ENCODE results near the gene FAM107A. TPM values are rescaled to one million over a fixed set of nuclear protein-coding genes. Genes with fewer than 3 reads are reported as not detected.

FAM107A gene
- polyA plus RNA-seq, 3 donors = not detected

DNA sequence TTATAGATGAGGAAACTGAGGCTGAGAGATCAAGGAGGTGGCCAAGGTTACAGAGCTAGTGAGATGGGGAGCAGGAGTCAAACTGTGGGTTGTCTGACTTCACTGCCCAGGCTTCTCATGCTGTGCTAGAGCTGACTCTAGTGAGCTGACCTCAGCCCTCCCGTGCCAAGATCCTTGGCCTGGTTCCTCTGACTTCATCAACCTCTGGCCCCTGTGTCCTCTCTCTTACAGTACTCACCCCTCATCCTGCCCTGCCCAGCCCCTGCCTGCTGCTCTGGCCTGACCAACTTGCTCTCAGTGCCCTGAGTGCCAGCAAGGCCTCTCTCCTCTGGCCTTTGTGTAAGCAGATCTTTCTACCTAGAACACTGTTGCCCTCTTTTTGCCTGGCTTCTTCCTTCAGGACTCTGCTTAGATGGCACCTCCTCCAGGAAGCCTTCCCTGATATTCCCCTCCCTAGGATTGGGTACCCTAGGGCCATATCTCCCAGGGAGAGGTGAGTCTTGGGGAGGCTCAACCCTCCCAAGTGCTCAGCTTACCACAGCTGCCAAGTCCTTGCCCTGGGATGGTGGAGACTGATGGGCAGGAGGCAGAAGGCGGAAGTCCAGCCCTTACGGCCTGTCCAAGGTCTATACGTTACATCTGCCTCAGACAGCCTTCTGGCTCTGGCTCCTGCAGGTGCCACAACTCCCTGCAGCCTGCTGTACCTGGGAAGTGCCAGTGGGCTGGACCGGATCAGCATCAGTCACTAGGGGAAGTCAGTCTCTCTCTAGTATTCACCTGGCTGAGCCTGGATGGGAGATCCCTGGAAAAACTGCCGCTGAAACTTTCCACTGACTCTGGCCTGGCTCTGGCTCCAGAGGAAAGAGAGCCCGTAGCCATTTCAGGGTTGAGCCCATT, 36.3 kb upstream of the FAM107A start:
- Mint-ChIP-seq H3K27me3 (ENCODE audit: low read depth in 3 of 3) (peaks cover 0 to 7% (median 6%) of the 10 kb centered on the region in 3 donors), H3K9me3 (peaks cover 0 to 2% (median 0%) of the 10 kb centered on the region in 7 donors)
- intact Hi-C loops (cut with micrococcal nuclease) = no loop called here

DNA sequence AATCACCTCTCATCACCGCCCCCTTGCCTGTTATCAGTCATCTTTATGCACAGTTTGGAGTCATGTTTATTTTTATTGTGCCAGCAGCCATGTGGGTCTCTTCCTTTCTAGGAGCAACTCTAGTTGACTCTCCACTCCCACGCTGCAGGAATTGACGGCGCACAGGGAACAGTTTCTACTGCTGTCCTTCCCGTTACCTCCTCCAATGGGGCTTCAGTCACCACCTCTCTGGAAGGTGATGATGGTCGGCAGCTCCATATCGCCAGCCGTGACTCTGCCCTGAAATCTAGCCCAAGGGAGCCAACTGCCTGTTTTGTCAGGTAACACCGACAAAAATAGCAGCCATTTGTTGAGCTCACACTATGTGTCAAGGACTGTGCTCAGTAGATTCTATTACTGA, 35.6 kb upstream of the FAM107A start:
- Histone ChIP-seq H3K27me3 (ENCODE audit: control insufficient read depth in 2 of 2, insufficient read depth in 2 of 2, low read length in 2 of 2) (no peaks in the 10 kb centered on the region), H3K4me3 (replicated peaks in 1 of 3; ENCODE audit: low read depth in 2 of 3, low read length in 3 of 3) (no peak overlapping the region), H2AFZ (ENCODE audit: insufficient read depth, low read depth, low read length, poor library complexity, severe bottlenecking) (no peak overlapping the region), H3K9me3 (replicated peaks in 1 of 2; ENCODE audit: control insufficient read depth in 1 of 2, insufficient read depth in 1 of 2, low read length in 2 of 2) (no peaks in the 10 kb centered on the region), H3K27ac (ENCODE audit: low read depth in 1 of 2, low read length in 2 of 2) (no peak overlapping the region), H3K4me1 (ENCODE audit: control insufficient read depth in 1 of 2, insufficient read depth in 2 of 2, low read length in 2 of 2) (no peaks in the 10 kb centered on the region), H3K9ac (ENCODE audit: insufficient read depth, low read length, poor library complexity, severe bottlenecking) (no peak overlapping the region), H3K4me2 (replicated peaks; ENCODE audit: extremely low read depth, low read length, poor library complexity, severe bottlenecking) (no peak overlapping the region), H3K79me2 (ENCODE audit: insufficient read depth, low read length) (no peaks in the 10 kb centered on the region), H4K20me1 (ENCODE audit: insufficient read depth, low read length) (no peaks in the 10 kb centered on the region), H3K36me3 (replicated peaks in 1 of 2; ENCODE audit: control insufficient read depth in 1 of 2, insufficient read depth in 2 of 2, low read length in 2 of 2) (no peaks in the 10 kb centered on the region)
- WGBS (ENCODE audit: insufficient coverage) = 100% methylated on average over 3 of the region's 9 CpGs
- H3K4me3 Mint-ChIP-seq = no peak overlapping the region
- no peak for DNase-seq
- H3K36me3 Mint-ChIP-seq = no peaks in the 10 kb centered on the region
- H3K4me1 Mint-ChIP-seq = peaks cover 2% of the 10 kb centered on the region
- peaks cover 0 to 2% (median 0%) of the 10 kb centered on the region in 7 donors for H3K9me3 Mint-ChIP-seq
- H3K27me3 Mint-ChIP-seq (ENCODE audit: low read depth in 3 of 3) = peaks cover 0 to 7% (median 6%) of the 10 kb centered on the region in 3 donors
- intact Hi-C loops (cut with micrococcal nuclease) = no loop called here
- TF ChIP-seq, protein P1, sequence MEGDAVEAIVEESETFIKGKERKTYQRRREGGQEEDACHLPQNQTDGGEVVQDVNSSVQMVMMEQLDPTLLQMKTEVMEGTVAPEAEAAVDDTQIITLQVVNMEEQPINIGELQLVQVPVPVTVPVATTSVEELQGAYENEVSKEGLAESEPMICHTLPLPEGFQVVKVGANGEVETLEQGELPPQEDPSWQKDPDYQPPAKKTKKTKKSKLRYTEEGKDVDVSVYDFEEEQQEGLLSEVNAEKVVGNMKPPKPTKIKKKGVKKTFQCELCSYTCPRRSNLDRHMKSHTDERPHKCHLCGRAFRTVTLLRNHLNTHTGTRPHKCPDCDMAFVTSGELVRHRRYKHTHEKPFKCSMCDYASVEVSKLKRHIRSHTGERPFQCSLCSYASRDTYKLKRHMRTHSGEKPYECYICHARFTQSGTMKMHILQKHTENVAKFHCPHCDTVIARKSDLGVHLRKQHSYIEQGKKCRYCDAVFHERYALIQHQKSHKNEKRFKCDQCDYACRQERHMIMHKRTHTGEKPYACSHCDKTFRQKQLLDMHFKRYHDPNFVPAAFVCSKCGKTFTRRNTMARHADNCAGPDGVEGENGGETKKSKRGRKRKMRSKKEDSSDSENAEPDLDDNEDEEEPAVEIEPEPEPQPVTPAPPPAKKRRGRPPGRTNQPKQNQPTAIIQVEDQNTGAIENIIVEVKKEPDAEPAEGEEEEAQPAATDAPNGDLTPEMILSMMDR (IDR thresholded peaks at IDR 0.05) = no peak
- H3K27ac Mint-ChIP-seq = no peak overlapping the region

More for the DNA sequence above, 36.3 kb upstream of the FAM107A start:
- TF ChIP-seq, protein P1 (IDR thresholded peaks at IDR 0.05) = no peak
- no peaks in the 10 kb centered on the region for H3K36me3 ChIP-seq (replicated peaks in 1 of 2; ENCODE audit: control insufficient read depth in 1 of 2, insufficient read depth in 2 of 2, low read length in 2 of 2)
- H3K4me2 ChIP-seq (replicated peaks; ENCODE audit: extremely low read depth, low read length, poor library complexity, severe bottlenecking) = no peak overlapping the region
- H3K4me1 Mint-ChIP-seq = peaks cover 2% of the 10 kb centered on the region
- 83% methylated on average over 7 of the region's 7 CpGs for WGBS (ENCODE audit: insufficient coverage)
- H3K9me3 ChIP-seq (replicated peaks in 1 of 2; ENCODE audit: control insufficient read depth in 1 of 2, insufficient read depth in 1 of 2, low read length in 2 of 2) = no peaks in the 10 kb centered on the region
- no peaks in the 10 kb centered on the region for H3K79me2 ChIP-seq (ENCODE audit: insufficient read depth, low read length)
- H3K9ac ChIP-seq (ENCODE audit: insufficient read depth, low read length, poor library complexity, severe bottlenecking) = no peak overlapping the region
- DNase-seq = no peak
- no peak overlapping the region for H3K4me3 Mint-ChIP-seq
- H2AFZ ChIP-seq (ENCODE audit: insufficient read depth, low read depth, low read length, poor library complexity, severe bottlenecking) = no peak overlapping the region
- H4K20me1 ChIP-seq (ENCODE audit: insufficient read depth, low read length) = no peaks in the 10 kb centered on the region
- no peaks in the 10 kb centered on the region for H3K27me3 ChIP-seq (ENCODE audit: control insufficient read depth in 2 of 2, insufficient read depth in 2 of 2, low read length in 2 of 2)
- no peaks in the 10 kb centered on the region for H3K36me3 Mint-ChIP-seq
- no peaks in the 10 kb centered on the region for H3K4me1 ChIP-seq (ENCODE audit: control insufficient read depth in 1 of 2, insufficient read depth in 2 of 2, low read length in 2 of 2)
- H3K27ac Mint-ChIP-seq = no peak overlapping the region
- no peak overlapping the region for H3K4me3 ChIP-seq (replicated peaks in 1 of 3; ENCODE audit: low read depth in 2 of 3, low read length in 3 of 3)
- no peak overlapping the region for H3K27ac ChIP-seq (ENCODE audit: low read depth in 1 of 2, low read length in 2 of 2)

Measured in CD14-positive monocyte (primary cell).